Measurements from ENCODE around the gene SPEG.

- no peak for TF ChIP-seq CTCF (IDR thresholded peaks at IDR 0.05)
- TF ChIP-seq POLR2AphosphoS5 (IDR thresholded peaks at IDR 0.05) = no peak
- no peak for TF ChIP-seq POLR2A (IDR thresholded peaks at IDR 0.05)
These were observed 44.3 kb downstream of the SPEG start for GRCh38 chr2:219478916-219479315.
